Calu3 (cell line): ENCODE results near the gene CDKN2AIPNL. TPM values are rescaled to one million over a fixed set of nuclear protein-coding genes. Genes with fewer than 3 reads are reported as not detected.
A peak's percentile ranks its signal among the peaks of the same experiment; 100 is the strongest.

Experiments
- BruUV-seq: library from RNA; stranded (reverse); fragments of 400-500 nt; replicated peaks from 2 replicates; lab custom pipeline; 2021; lab: Mats Ljungman, UMichigan
- CTCF ChIA-PET: fragments of 300-600 bp; sonication (Branson Sonifier 250); formaldehyde crosslinking; loops from one replicate; lab custom pipeline; 2022; ENCODE audit warnings: antibody characterized with exemption; lab: Charles Lee
- DNase-seq: peaks from one replicate; pipeline ENCODE4 v3.0.0; 2022
- H3K27ac Mint-ChIP-seq: one replicate; pipeline ENCODE4 v1.8.0; 2022; ENCODE audit warnings: mixed read lengths; ENCODE audit not compliant: unreplicated experiment
- H3K27me3 Mint-ChIP-seq: one replicate; pipeline ENCODE4 v1.8.0; 2022; ENCODE audit warnings: mixed read lengths; ENCODE audit not compliant: unreplicated experiment
- H3K36me3 Mint-ChIP-seq: one replicate; pipeline ENCODE4 v1.8.0; 2022; ENCODE audit warnings: mild to moderate bottlenecking, moderate library complexity, mixed read lengths; ENCODE audit not compliant: insufficient read depth, unreplicated experiment
- H3K4me1 Mint-ChIP-seq: one replicate; pipeline ENCODE4 v1.8.0; 2022; ENCODE audit warnings: mild to moderate bottlenecking, low read depth, mixed read lengths; ENCODE audit not compliant: unreplicated experiment
- H3K4me3 Mint-ChIP-seq: one replicate; pipeline ENCODE4 v1.8.0; 2022; ENCODE audit warnings: mild to moderate bottlenecking, low read depth, moderate library complexity, mixed read lengths; ENCODE audit not compliant: unreplicated experiment
- H3K9me3 Mint-ChIP-seq: one replicate; pipeline ENCODE4 v1.8.0; 2022; ENCODE audit warnings: low read depth, mixed read lengths; ENCODE audit not compliant: unreplicated experiment
- intact Hi-C: fragments of 100-400 bp; cut with micrococcal nuclease; formaldehyde crosslinking; loops from one replicate; pipeline ENCODE4 v1.10.0; 2022; ENCODE audit not compliant: unreplicated experiment
- total RNA-seq: library from RNA; stranded (reverse); gene quantifications from 2 replicates; pipeline ENCODE4 v1.2.3, GENCODE V29; 2022
- TF ChIP-seq, protein P1 (sequence below): fragments of 200-600 bp; IDR thresholded peaks from one replicate; pipeline ENCODE4 v1.8.0; 2022; ENCODE audit warnings: antibody characterized with exemption; ENCODE audit not compliant: unreplicated experiment

CDKN2AIPNL gene
- total RNA-seq, 1 experiment from 2014 or later: 51.6 TPM

- BruUV-seq: no TSS peak
- DNase-seq: no peak
- Mint-ChIP-seq H3K27ac (no peak overlapping the region), H3K4me3 (no peak overlapping the region), H3K36me3 (peaks cover 31% of the 10 kb centered on the region), H3K4me1 (peaks cover 1% of the 10 kb centered on the region), H3K27me3 (no peaks in the 10 kb centered on the region), H3K9me3 (no peaks in the 10 kb centered on the region)
- TF ChIP-seq, protein P1, sequence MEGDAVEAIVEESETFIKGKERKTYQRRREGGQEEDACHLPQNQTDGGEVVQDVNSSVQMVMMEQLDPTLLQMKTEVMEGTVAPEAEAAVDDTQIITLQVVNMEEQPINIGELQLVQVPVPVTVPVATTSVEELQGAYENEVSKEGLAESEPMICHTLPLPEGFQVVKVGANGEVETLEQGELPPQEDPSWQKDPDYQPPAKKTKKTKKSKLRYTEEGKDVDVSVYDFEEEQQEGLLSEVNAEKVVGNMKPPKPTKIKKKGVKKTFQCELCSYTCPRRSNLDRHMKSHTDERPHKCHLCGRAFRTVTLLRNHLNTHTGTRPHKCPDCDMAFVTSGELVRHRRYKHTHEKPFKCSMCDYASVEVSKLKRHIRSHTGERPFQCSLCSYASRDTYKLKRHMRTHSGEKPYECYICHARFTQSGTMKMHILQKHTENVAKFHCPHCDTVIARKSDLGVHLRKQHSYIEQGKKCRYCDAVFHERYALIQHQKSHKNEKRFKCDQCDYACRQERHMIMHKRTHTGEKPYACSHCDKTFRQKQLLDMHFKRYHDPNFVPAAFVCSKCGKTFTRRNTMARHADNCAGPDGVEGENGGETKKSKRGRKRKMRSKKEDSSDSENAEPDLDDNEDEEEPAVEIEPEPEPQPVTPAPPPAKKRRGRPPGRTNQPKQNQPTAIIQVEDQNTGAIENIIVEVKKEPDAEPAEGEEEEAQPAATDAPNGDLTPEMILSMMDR: no peak
- intact Hi-C loops: no loop called here
- CTCF ChIA-PET: no interaction called here
Measured at GRCh38 chr5:134398609-134399155, 13.0 kb downstream of the CDKN2AIPNL start.

DNA sequence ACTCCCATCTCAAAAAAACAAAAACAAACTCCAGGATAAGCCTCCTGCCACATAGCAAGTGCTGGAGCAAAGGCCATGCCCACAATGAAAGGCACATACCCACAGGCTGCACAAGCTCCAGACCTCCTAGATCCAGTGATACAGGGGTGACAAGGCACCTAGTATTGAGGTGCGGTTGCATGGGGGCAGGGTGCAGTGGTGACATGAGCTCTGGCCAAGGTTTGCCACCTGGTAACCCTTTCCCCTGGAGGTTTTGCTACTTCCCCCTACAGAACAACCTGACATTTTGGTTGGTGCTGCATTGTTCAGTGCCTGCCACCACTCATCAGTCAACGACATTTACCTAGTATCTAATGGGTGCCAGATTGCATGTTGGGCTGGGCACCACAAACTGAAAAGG lies 14.5 kb downstream of the CDKN2AIPNL start:
- Mint-ChIP-seq H3K4me3 (no peak overlapping the region), H3K4me1 (no peaks in the 10 kb centered on the region), H3K36me3 (peaks cover 43% of the 10 kb centered on the region), H3K27ac (peak overlapping the region; percentile 30), H3K9me3 (no peaks in the 10 kb centered on the region), H3K27me3 (no peaks in the 10 kb centered on the region)
- TF ChIP-seq, protein P1: no peak
- CTCF ChIA-PET: no interaction called here
- DNase-seq: no peak
- BruUV-seq: no TSS peak
- intact Hi-C loops: no loop called here

- H3K27ac Mint-ChIP-seq: no peak overlapping the region
- TF ChIP-seq, protein P1: no peak
- no peaks in the 10 kb centered on the region for H3K4me1 Mint-ChIP-seq
- no TSS peak for BruUV-seq
- no peaks in the 10 kb centered on the region for H3K9me3 Mint-ChIP-seq
- no peak for DNase-seq
- CTCF ChIA-PET: no interaction called here
- H3K36me3 Mint-ChIP-seq: peaks cover 46% of the 10 kb centered on the region
- no peaks in the 10 kb centered on the region for H3K27me3 Mint-ChIP-seq
- no peak overlapping the region for H3K4me3 Mint-ChIP-seq
- intact Hi-C loops: no loop called here
Measured at GRCh38 chr5:134396274-134396673, 15.4 kb downstream of the CDKN2AIPNL start.

- intact Hi-C loops: no loop called here
- Mint-ChIP-seq H3K4me3 (no peak overlapping the region), H3K4me1 (no peaks in the 10 kb centered on the region), H3K27me3 (no peaks in the 10 kb centered on the region), H3K27ac (no peak overlapping the region), H3K9me3 (no peaks in the 10 kb centered on the region), H3K36me3 (peaks cover 57% of the 10 kb centered on the region)
- DNase-seq: no peak
- CTCF ChIA-PET: no interaction called here
- TF ChIP-seq, protein P1: no peak
- no TSS peak for BruUV-seq
Measured at GRCh38 chr5:134394932-134395331, 16.7 kb downstream of the CDKN2AIPNL start.
